ENCODE results near the gene KIF11.

KIF11 gene

DNA sequence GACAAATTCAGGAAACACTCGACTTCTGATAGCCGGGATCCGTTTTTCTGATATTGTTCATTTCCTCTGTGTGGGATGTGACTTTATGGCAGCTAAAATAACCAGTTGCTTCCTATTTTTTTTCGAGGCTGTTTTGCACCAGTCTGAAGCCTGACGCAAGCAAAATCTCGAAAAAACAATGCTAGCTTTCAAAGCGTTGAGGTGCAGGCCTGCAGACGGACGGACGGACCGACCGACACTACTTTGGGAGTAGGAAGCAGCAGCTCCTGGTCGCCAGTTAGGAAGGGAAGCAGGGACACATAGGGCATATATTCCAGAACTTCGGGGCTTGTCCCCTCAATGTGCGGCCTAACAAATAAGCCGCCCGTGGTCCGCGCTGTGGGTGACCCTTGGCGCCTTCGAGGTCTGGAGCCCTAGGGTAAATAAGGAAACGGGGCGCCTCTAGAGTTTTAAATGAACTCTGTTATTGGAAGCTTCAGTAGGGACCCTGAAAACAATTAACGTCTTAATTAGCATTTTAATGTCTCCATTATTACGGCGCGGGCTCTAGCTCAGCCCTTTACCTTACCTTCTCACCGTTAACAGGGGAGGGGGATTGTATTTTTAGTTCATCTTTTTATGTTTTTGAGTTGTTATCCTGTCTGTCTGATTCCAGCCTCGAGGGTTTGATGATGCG lies 98.1 kb downstream of the KIF11 start:
- H3K9ac ChIP-seq (ENCODE audit: low read length) = no peak overlapping the region
- peak overlapping the region; percentile 67 for H3K4me3 ChIP-seq (ENCODE audit: low read length)
- peak overlapping the region; percentile 37 for H3K27ac ChIP-seq (ENCODE audit: low read depth, low read length)
- no peaks in the 10 kb centered on the region for H3K36me3 ChIP-seq (ENCODE audit: control insufficient read depth, insufficient read depth, low read length)
- H3K27me3 ChIP-seq (ENCODE audit: control insufficient read depth, insufficient read depth, low read length) = peaks cover 4% of the 10 kb centered on the region
- no peaks in the 10 kb centered on the region for H3K4me1 ChIP-seq (ENCODE audit: control insufficient read depth, insufficient read depth, low read length)

DNA sequence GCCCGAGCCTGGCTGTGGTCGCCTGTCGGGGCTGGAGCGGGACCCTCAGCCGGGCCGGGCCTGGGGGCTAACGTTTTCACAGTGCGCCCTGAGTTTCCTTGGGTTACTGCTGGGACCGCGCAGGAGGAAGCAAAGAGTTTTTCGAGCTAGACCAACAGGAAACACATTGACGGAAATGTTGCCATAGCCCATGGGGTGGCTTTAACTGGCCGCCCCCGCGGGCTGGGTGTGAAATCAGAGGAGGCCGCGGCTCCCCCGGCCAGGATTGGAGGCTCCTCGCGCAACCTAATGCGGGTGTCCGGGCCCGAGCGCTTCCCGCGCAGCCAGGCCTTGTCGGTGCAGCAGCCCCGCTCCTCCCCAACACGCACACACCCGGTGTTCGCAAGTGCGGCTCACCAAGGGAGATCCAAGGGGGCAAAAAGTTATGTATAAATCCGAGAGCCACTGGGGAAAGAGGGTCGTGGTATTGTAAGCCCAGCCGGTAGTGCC lies 98.7 kb downstream of the KIF11 start:
- Histone ChIP-seq H3K4me1 (ENCODE audit: control insufficient read depth, insufficient read depth, low read length) (no peaks in the 10 kb centered on the region), H3K27ac (ENCODE audit: low read depth, low read length) (peak overlapping the region; percentile 37), H3K27me3 (ENCODE audit: control insufficient read depth, insufficient read depth, low read length) (peaks cover 4% of the 10 kb centered on the region), H3K9ac (ENCODE audit: low read length) (no peak overlapping the region), H3K4me3 (ENCODE audit: low read length) (peak overlapping the region; percentile 58), H3K36me3 (ENCODE audit: control insufficient read depth, insufficient read depth, low read length) (no peaks in the 10 kb centered on the region)

DNA sequence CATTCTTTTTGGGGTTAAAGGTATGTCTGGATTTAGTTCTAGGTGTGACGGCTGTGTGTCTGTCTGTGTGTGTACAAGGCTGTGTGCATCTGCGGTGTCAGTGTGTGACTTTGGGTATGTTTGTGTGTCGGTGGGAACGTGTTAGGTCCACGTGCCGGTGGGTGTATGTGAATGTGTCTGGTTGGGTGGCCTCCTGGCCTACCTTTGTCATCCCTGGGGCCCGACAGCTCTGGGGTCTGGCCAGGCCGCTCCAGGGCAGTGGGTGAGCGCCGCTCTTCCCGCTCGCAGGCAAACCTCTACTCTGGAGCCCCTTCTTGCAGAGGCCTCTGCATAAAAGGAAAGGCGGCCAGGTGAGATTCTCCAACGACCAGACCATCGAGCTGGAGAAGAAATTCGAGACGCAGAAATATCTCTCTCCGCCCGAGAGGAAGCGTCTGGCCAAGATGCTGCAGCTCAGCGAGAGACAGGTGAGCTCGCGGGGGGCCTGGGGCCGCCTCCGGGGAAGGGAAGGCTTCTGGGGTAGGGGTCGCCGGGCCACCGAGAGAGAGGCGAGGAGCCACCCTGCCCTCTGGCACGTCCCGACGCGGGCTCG lies 99.2 kb downstream of the KIF11 start:
- Histone ChIP-seq H3K9ac (ENCODE audit: low read length) (no peak overlapping the region), H3K27me3 (ENCODE audit: control insufficient read depth, insufficient read depth, low read length) (peaks cover 4% of the 10 kb centered on the region), H3K4me1 (ENCODE audit: control insufficient read depth, insufficient read depth, low read length) (no peaks in the 10 kb centered on the region)

DNA sequence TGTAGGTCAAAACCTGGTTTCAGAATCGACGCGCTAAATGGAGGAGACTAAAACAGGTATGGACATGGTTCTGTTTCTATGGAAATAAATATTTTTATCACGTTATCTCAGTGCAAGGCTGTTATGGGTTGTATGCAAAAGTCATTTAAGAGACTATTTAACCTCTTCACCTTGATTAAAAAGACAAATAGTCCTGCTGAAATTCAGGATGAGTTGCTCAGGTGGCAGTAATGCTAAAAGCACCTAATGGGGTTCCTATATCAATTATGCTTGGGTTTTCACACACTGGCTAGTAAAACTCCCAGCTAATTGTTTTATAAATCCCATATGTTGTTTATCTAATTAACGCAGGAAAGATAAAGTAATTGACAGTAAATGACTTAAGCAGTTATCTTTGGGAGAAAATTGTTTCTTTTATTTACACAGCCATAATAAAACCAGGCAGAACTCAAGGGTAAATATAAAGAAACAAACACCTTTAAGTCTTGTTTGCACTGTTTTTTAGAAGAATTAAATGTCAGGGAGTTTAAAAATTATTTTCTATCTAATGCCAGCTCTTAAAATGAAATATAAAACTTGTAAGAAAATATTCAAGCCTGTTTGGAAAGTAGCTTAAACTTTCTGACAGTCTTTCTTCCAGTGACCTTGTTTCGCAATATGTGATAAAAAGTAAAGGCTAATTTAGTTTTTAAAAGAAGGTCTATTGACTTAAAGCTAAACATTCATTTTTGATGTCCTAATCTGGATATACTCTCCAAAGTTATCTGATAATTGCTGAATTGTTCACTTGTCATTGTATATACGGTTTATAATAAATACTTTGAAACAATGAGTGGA lies 100.0 kb downstream of the KIF11 start:
- no peak overlapping the region for H3K27ac ChIP-seq (ENCODE audit: low read depth, low read length)
- peaks cover 4% of the 10 kb centered on the region for H3K27me3 ChIP-seq (ENCODE audit: control insufficient read depth, insufficient read depth, low read length)
- H3K4me1 ChIP-seq (ENCODE audit: control insufficient read depth, insufficient read depth, low read length) = no peaks in the 10 kb centered on the region
- no peaks in the 10 kb centered on the region for H3K36me3 ChIP-seq (ENCODE audit: control insufficient read depth, insufficient read depth, low read length)
- no peak overlapping the region for H3K9ac ChIP-seq (ENCODE audit: low read length)
- H3K4me3 ChIP-seq (ENCODE audit: low read length) = no peak overlapping the region

More for the DNA sequence above, 99.2 kb downstream of the KIF11 start:
- Histone ChIP-seq H3K36me3 (ENCODE audit: control insufficient read depth, insufficient read depth, low read length) (no peaks in the 10 kb centered on the region), H3K4me3 (ENCODE audit: low read length) (peak overlapping the region; percentile 58), H3K27ac (ENCODE audit: low read depth, low read length) (no peak overlapping the region)

DNA sequence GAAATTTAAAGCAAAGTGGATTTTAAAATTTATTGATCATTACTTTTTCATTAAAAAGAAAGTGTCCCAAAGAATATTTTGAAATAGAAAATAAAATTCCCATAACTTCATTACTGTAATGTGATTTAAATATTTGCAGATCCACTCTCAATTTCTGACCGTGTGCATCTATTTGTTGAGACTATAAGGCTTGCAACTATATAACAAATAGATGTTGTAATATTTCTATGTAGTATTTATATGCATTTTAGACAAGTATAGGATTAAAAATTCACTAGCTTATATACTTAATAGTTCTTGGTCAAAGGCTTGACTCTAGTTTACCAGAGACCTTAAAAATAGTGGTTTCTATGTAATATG lies 100.6 kb downstream of the KIF11 start:
- Histone ChIP-seq H3K4me3 (ENCODE audit: low read length) (no peak overlapping the region), H3K27ac (ENCODE audit: low read depth, low read length) (no peak overlapping the region), H3K36me3 (ENCODE audit: control insufficient read depth, insufficient read depth, low read length) (no peaks in the 10 kb centered on the region), H3K27me3 (ENCODE audit: control insufficient read depth, insufficient read depth, low read length) (peaks cover 4% of the 10 kb centered on the region), H3K4me1 (ENCODE audit: control insufficient read depth, insufficient read depth, low read length) (no peaks in the 10 kb centered on the region), H3K9ac (ENCODE audit: low read length) (no peak overlapping the region)

DNA sequence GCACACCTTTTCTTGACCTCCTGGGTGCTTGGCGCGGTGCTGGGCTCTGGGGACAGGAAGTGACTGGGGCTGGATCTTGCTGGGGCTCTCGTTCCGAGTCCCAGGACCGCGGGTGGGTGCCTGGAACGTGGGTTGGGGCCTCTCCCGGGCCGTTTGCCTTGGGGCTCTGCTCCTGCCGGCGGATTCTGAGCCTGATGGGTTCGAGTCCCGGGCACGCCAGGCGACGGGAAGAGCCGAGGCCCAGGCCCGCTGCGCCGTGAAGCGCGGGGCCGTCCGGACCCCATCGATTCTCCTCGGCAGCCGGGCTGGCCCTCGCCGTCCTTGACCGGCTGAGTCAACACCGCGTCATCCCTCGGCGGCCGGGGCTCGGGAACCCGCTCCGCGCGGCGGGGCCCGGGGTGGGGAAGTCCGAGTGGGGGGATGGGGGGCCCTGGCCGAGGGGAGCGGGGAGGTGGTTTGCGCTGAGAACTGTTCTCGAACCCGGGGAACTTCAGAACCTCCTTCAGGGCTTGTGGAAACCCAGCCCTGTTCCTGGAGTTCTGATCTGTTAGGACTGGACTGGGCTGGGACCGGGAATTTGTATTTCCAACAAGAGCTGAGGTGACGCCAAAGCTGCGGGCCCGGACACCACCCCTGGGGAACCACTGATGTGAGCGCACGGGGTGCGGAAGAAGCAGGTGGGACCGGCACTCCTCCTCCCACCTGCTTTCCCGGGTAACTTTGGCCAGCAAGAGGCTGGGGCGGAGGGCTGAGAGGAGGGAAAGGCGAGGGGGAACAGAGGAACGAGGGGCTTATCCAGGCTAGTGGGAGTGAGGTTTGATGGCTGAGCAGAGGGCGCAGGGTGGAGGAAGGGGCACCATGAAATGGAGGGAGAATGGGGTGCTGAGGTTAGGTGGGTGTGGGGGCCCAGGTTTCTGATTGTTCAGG lies 103.0 kb downstream of the KIF11 start:
- H3K27ac ChIP-seq (ENCODE audit: low read depth, low read length) = no peak overlapping the region
- no peak overlapping the region for H3K9ac ChIP-seq (ENCODE audit: low read length)
- H3K4me3 ChIP-seq (ENCODE audit: low read length) = no peak overlapping the region
- H3K27me3 ChIP-seq (ENCODE audit: control insufficient read depth, insufficient read depth, low read length) = peaks cover 7% of the 10 kb centered on the region
- peaks cover 2% of the 10 kb centered on the region for H3K4me1 ChIP-seq (ENCODE audit: control insufficient read depth, insufficient read depth, low read length)
- H3K36me3 ChIP-seq (ENCODE audit: control insufficient read depth, insufficient read depth, low read length) = no peaks in the 10 kb centered on the region

DNA sequence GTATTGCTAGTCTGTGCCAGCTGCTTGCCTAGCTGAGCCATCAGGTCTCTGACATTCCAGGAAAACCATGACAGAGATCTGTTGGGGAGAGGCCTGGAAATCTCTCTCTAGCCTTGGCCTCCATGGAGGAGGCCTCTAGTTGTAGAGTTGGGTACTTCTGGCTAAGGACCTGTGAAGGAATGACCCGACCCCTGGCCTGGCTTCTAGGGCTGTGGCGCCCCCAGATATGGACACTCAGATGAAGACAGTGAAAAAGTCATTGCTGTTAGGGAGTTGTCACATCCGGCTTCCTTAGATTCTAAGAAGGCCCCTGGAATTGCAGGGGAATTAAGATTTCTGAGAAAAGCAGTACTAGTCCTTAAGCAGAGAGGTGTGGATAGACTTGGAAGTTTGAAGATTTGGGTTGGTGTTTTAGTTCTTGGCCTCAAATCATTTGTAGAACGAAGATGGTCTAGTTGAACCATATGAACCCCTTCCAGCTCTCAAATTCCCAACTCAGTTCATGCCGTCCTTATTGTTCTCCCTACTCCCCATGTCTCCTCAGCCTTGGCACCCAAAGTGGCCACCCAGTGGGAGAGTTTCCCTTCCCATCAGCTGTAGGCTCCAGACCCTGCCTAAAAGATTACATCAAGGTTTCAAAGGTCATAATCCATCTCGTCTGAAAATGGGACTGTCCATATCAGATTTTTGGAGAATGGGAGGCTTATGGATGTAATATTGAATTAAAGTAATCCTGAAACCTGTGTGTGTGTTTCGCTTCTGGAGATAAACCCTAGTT lies 103.9 kb downstream of the KIF11 start:
- H3K36me3 ChIP-seq (ENCODE audit: control insufficient read depth, insufficient read depth, low read length) = no peaks in the 10 kb centered on the region
- H3K4me3 ChIP-seq (ENCODE audit: low read length) = no peak overlapping the region
- H3K27ac ChIP-seq (ENCODE audit: low read depth, low read length) = no peak overlapping the region
- peaks cover 6% of the 10 kb centered on the region for H3K27me3 ChIP-seq (ENCODE audit: control insufficient read depth, insufficient read depth, low read length)
- no peak overlapping the region for H3K9ac ChIP-seq (ENCODE audit: low read length)
- peaks cover 2% of the 10 kb centered on the region for H3K4me1 ChIP-seq (ENCODE audit: control insufficient read depth, insufficient read depth, low read length)

DNA sequence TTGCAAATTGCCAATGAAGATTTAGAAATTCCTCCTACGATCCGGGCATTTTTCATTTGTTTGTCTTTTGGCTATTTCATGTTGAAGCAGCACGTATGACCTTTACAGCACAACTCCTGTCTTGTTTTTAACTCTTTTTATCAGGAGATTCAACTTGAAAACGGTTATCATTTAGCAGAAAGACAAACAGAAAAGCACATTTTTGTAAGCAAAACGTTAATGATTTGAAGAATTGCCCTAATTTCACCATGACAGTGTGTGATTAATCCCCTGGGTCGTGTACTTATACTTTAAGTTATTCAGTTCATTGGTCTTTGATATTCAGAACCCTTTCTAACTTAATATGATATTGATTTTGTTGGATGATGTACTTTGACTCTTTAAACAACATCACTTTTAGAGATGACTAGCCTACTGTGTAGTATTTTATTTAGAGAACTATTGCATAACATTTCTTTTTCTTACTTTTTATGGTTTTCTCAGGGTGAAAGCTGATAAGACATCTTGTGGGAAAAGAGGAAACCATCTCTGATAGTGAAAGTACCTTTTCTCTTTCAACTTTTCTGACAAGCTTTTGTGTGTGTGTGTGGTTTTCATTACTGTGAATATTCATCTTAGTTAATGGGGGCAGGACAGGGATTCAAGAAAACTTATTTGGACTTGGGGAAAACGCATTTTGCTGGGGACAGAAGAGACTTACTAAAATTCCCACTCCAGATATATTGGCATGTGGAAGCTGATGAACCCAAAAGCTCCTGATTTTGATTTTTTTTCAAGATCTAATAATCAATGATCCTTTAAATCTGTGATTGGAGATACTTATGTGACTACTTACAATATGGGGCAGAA lies 105.0 kb downstream of the KIF11 start:
- H3K27ac ChIP-seq (ENCODE audit: low read depth, low read length) = no peak overlapping the region
- peaks cover 2% of the 10 kb centered on the region for H3K4me1 ChIP-seq (ENCODE audit: control insufficient read depth, insufficient read depth, low read length)
- H3K36me3 ChIP-seq (ENCODE audit: control insufficient read depth, insufficient read depth, low read length) = no peaks in the 10 kb centered on the region
- no peak overlapping the region for H3K9ac ChIP-seq (ENCODE audit: low read length)
- H3K4me3 ChIP-seq (ENCODE audit: low read length) = no peak overlapping the region
- H3K27me3 ChIP-seq (ENCODE audit: control insufficient read depth, insufficient read depth, low read length) = peaks cover 3% of the 10 kb centered on the region

DNA sequence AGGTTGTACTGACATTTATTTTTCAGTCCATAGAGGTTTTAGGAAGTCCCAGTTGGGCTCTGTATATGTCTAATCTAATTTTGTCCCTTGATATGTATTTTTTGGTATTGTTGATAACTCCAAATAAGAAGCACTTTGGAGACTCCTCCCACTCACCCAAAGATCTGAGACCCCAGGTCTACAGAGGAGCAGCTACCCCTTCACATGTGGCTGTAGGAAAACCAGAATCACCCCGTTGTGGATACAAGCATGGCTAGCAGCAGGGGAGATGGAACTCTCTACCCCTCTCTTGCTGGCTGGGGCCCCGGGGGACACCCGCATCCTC lies 106.2 kb downstream of the KIF11 start:
- H3K9ac ChIP-seq (ENCODE audit: low read length) = peak overlapping the region; percentile 10

DNA sequence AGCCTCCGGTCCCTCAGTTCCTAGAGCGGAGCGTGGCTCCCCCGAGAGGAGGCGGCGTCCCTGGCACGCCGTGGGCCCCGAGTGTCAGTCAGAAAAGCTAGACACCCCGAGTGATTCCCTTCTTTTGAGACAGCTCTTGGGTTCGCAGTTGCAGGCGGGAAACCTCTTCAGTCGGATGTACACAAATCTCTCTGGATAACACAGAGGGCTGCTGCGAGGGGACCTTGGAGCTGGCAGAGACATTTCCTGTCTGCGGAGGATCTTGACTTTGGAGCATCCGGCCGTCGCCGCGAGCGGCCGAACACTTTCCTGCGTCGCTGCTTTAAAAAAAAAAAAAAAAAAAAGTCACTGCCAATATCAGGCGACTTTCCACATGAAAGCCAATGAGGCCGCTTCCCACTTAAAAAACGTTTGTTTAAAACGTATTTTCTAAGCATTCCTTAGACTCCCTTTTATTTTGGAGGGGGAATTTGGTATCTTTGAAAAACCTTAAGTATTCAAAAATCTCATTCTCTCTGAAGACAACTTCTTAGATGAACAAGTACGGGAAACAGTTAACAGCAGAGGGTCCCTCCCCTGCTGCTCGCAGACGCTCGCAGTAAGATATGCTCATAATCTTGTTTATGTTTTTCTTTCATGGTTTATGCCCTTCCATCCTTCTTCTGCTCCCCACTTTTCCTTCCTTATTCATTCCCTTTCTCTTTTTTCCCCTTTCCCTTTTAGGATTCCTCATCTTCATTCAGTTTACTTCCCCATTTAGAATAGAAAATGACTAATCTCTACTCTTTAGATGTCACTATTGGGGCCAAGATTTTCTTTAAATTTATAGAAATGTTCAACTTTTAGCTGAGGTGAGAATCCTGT lies 106.8 kb downstream of the KIF11 start:
- Histone ChIP-seq H3K9ac (ENCODE audit: low read length) (peak overlapping the region; percentile 10), H3K4me3 (ENCODE audit: low read length) (peak overlapping the region; percentile 66), H3K4me1 (ENCODE audit: control insufficient read depth, insufficient read depth, low read length) (peaks cover 2% of the 10 kb centered on the region), H3K27me3 (ENCODE audit: control insufficient read depth, insufficient read depth, low read length) (peaks cover 3% of the 10 kb centered on the region), H3K27ac (ENCODE audit: low read depth, low read length) (peak overlapping the region; percentile 56), H3K36me3 (ENCODE audit: control insufficient read depth, insufficient read depth, low read length) (no peaks in the 10 kb centered on the region)

More for the DNA sequence above, 106.2 kb downstream of the KIF11 start:
- Histone ChIP-seq H3K4me1 (ENCODE audit: control insufficient read depth, insufficient read depth, low read length) (peaks cover 2% of the 10 kb centered on the region), H3K27me3 (ENCODE audit: control insufficient read depth, insufficient read depth, low read length) (peaks cover 3% of the 10 kb centered on the region), H3K4me3 (ENCODE audit: low read length) (peak overlapping the region; percentile 66), H3K27ac (ENCODE audit: low read depth, low read length) (peak overlapping the region; percentile 56), H3K36me3 (ENCODE audit: control insufficient read depth, insufficient read depth, low read length) (no peaks in the 10 kb centered on the region)
